ENCODE data around the gene RBM17. TPM values are rescaled to one million over a fixed set of nuclear protein-coding genes. Genes with fewer than 3 reads are reported as not detected.

RBM17 gene
- total RNA-seq, 1 experiment from 2014 or later: 124 TPM

Small RNAs within 50 kb of the gene (microRNA-seq; reads per million reads assigned to microRNA genes)
- gene MIR3155A (ENCODE audit: borderline microRNAs expressed): not detected
- gene MIR3155B (ENCODE audit: borderline microRNAs expressed): not detected

Other genes with a start within 250 kb of the RBM17 start
- 9.2 and 11.4 TPM in 2 replicates for gene ANKRD16, start 199.1 kb upstream of the RBM17 start, total RNA-seq (2021)
- gene FBH1, start 198.8 kb upstream of the RBM17 start, total RNA-seq (2021): 50.8 and 52.2 TPM in 2 replicates
- 0.18 and 0.31 TPM in 2 replicates for gene IL15RA, start 111.5 kb upstream of the RBM17 start, total RNA-seq (2021)
- gene IL2RA, start 26.7 kb upstream of the RBM17 start, total RNA-seq (2021): not detected in 2 replicates
- 33.9 and 36.8 TPM in 2 replicates for gene PFKFB3, start 113.9 kb downstream of the RBM17 start, total RNA-seq (2021)